ENCODE results near the gene ATF1.

Gene ATF1

GRCh38 chr12:50747817-50748216 lies 16.1 kb upstream of the ATF1 start:
- no peak for DNase-seq (ENCODE audit: low spot score)
- TF ChIP-seq CTCF (IDR thresholded peaks at IDR 0.05; ENCODE audit: borderline replicate concordance, control extremely low read depth, extremely low read depth, insufficient read depth, missing control alignments): no peak
- in situ Hi-C loops (cut with MboI; ENCODE audit: low sequenced_read_pairs, unreplicated experiment): no loop called here

- no peak for TF ChIP-seq CTCF (IDR thresholded peaks at IDR 0.05; ENCODE audit: borderline replicate concordance, control extremely low read depth, extremely low read depth, insufficient read depth, missing control alignments)
- DNase-seq (ENCODE audit: low spot score): no peak
- in situ Hi-C loops (cut with MboI; ENCODE audit: low sequenced_read_pairs, unreplicated experiment): no loop called here
Measured at GRCh38 chr12:50749459-50749882, 14.4 kb upstream of the ATF1 start.

- no peak for DNase-seq (ENCODE audit: low spot score)
- in situ Hi-C loops (cut with MboI; ENCODE audit: low sequenced_read_pairs, unreplicated experiment): no loop called here
- TF ChIP-seq CTCF (IDR thresholded peaks at IDR 0.05; ENCODE audit: borderline replicate concordance, control extremely low read depth, extremely low read depth, insufficient read depth, missing control alignments): no peak
Measured at GRCh38 chr12:50750366-50750765, 13.5 kb upstream of the ATF1 start.

- in situ Hi-C loops (cut with MboI; ENCODE audit: low sequenced_read_pairs, unreplicated experiment): no loop called here
- no peak for TF ChIP-seq CTCF (IDR thresholded peaks at IDR 0.05; ENCODE audit: borderline replicate concordance, control extremely low read depth, extremely low read depth, insufficient read depth, missing control alignments)
- peak; percentile 72 for DNase-seq (ENCODE audit: low spot score)
Measured at GRCh38 chr12:50751948-50752721, 11.8 kb upstream of the ATF1 start.

GRCh38 chr12:50753232-50753769 lies 10.6 kb upstream of the ATF1 start:
- DNase-seq (ENCODE audit: low spot score): no peak
- in situ Hi-C loops (cut with MboI; ENCODE audit: low sequenced_read_pairs, unreplicated experiment): no loop called here
- no peak for TF ChIP-seq CTCF (IDR thresholded peaks at IDR 0.05; ENCODE audit: borderline replicate concordance, control extremely low read depth, extremely low read depth, insufficient read depth, missing control alignments)

- in situ Hi-C loops (cut with MboI; ENCODE audit: low sequenced_read_pairs, unreplicated experiment): no loop called here
- no peak for DNase-seq (ENCODE audit: low spot score)
- TF ChIP-seq CTCF (IDR thresholded peaks at IDR 0.05; ENCODE audit: borderline replicate concordance, control extremely low read depth, extremely low read depth, insufficient read depth, missing control alignments): no peak
Measured at GRCh38 chr12:50764286-50765094, 589 bp downstream of the ATF1 start.
